ENCODE measurements around the gene RAD52. TPM values are rescaled to one million over a fixed set of nuclear protein-coding genes. Genes with fewer than 3 reads are reported as not detected.

The RAD52 gene
- total RNA-seq, 5 donors from 2014 or later (not counting 1 experiment from before 2014, with no cell fraction given) = 12.7 to 28.4 (median 18.3) TPM

DNA sequence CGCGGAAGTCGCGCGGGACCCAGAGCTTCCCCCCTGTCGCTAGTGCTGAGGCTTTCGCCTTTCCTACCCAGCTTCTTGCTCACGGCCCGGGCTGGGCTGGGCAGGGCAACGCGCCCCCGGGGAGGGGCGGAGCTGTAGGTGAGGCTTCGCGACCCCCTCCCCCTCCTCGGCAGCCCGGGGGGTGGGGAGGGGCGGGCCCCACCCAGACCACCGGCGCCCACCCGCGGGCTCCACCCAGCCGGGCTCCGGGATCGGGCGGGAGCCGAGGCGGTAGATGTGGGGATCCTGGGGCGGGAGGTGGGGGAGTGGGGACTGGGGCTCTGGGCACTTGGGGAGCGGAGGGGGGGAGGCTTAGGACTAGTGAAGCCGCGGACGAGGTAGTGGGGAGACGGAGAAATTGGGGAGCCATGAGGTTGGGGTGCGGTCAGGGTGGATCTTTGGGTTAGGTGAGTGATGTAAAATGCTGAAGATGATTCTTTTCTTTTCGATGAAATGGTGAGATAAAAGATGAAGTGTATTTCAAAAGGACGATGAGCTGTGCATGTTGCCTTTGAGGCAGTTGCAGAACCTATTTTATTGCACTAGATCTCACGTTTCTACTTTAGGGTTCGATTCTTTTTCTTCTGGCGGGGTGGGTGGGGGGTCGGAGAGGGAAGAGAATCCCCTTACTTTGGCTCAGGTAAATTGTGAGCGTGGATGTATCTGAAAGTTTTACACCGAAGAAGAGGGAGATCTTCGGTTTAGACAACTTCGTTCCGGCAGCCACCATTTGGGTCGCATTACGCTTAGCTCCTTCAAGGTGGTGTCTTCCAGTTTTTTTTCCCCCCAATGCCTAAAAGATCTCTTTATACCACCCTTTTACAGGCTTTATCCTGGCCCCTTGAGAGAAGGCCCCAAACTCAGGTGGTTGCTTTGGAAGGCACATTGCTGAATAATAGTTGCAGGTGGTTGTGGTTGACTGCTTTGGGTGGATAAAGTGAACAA lies 42.1 kb upstream of the RAD52 start:
- H3K4me3 Mint-ChIP-seq = peak overlapping the region; percentile 95 to 98 (median 96)
- H3K36me3 Mint-ChIP-seq = no peaks in the 10 kb centered on the region
- H3K9me3 Mint-ChIP-seq = no peaks in the 10 kb centered on the region
- H3K27me3 Mint-ChIP-seq = no peaks in the 10 kb centered on the region
- DNase-seq = peak in 17 of 35 experiments; percentile 2 to 52 (median 12)
- H3K4me1 Mint-ChIP-seq = peaks cover 44 to 63% (median 49%) of the 10 kb centered on the region in 3 donors
- H3K27ac Mint-ChIP-seq = peak overlapping the region; percentile 96 to 98
- ChIA-PET CTCF (interaction anchor here in 1 of 2 donors (0.6 to 1.4 kb wide), 2 partner anchors 42 to 334 kb away, joined by 3 to 9 read pairs; partner anchors contain the start of gene RAD52), POLR2A (interaction anchor here (0.7 to 1.0 kb wide), 4 partner anchors 20 to 241 kb away, joined by 3 to 6 read pairs (median 4); no protein-coding TSS in a partner anchor)
- Histone ChIP-seq H3K36me3 (ENCODE audit: control insufficient read depth in 2 of 2, extremely low read depth in 1 of 2, insufficient read depth in 1 of 2, low read length in 1 of 2) (no peaks in the 10 kb centered on the region), H3K27ac (ENCODE audit: low read length) (peak overlapping the region; percentile 64), H3K27me3 (replicated peaks in 1 of 2; ENCODE audit: control insufficient read depth in 2 of 2, extremely low read depth in 1 of 2, insufficient read depth in 2 of 2, low read length in 1 of 2) (no peaks in the 10 kb centered on the region), H3K4me1 (ENCODE audit: control insufficient read depth in 1 of 2, extremely low read depth in 1 of 2, insufficient read depth in 2 of 2, low read length in 2 of 2) (peaks cover 17 to 20% of the 10 kb centered on the region in 2 experiments), H3K4me3 (ENCODE audit: control insufficient read depth in 1 of 2, extremely low read depth in 1 of 2, low read length in 1 of 2) (peak overlapping the region; percentile 61 to 86), H3K9me3 (no peaks in the 10 kb centered on the region)
- peak; percentile 25 to 62 (median 58) for ATAC-seq (replicated peaks in 1 of 4)
- WGBS (ENCODE audit: insufficient coverage) = 0% methylated on average over 11 of the region's 48 CpGs

GRCh38 chr12:990661-991349 lies 41.3 kb upstream of the RAD52 start, which contains the start of gene ERC1:
Gene ERC1 (plus strand): TSS chr12:991223. CDS start chr12:1027904, 36,681 bp downstream.
- DNase-seq (peak; percentile 55 to 92 (median 79)), ATAC-seq (replicated peaks in 1 of 4) (peak; percentile 86 to 89 (median 89))
- Histone ChIP-seq H3K4me1 (ENCODE audit: control insufficient read depth in 1 of 2, extremely low read depth in 1 of 2, insufficient read depth in 2 of 2, low read length in 2 of 2) (peaks cover 17 to 20% of the 10 kb centered on the region in 2 experiments), H3K27ac (ENCODE audit: low read length) (peak within 1 kb of the TSS; percentile 64), H3K36me3 (ENCODE audit: control insufficient read depth in 2 of 2, extremely low read depth in 1 of 2, insufficient read depth in 1 of 2, low read length in 1 of 2) (no peaks in the 10 kb centered on the region), H3K27me3 (replicated peaks in 1 of 2; ENCODE audit: control insufficient read depth in 2 of 2, extremely low read depth in 1 of 2, insufficient read depth in 2 of 2, low read length in 1 of 2) (no peaks in the 10 kb centered on the region), H3K4me3 (ENCODE audit: control insufficient read depth in 1 of 2, extremely low read depth in 1 of 2, low read length in 1 of 2) (peak within 1 kb of the TSS; percentile 86 to 98), H3K9me3 (no peaks in the 10 kb centered on the region)
- H3K27me3 Mint-ChIP-seq = no peaks in the 10 kb centered on the region
- peak within 1 kb of the TSS; percentile 95 to 98 (median 96) for H3K4me3 Mint-ChIP-seq
- peaks cover 44 to 60% (median 46%) of the 10 kb centered on the region in 3 donors for H3K4me1 Mint-ChIP-seq
- no peaks in the 10 kb centered on the region for H3K36me3 Mint-ChIP-seq
- CTCF ChIA-PET = interaction anchor here in 1 of 2 donors (0.6 to 1.4 kb wide), 5 partner anchors 41 to 533 kb away, joined by 3 to 9 read pairs (median 4); partner anchors contain the start of gene RAD52
- peak within 1 kb of the TSS; percentile 96 to 98 for H3K27ac Mint-ChIP-seq
- H3K9me3 Mint-ChIP-seq = no peaks in the 10 kb centered on the region
- WGBS (ENCODE audit: insufficient coverage) = under 1% methylated on average over 62 of the region's 87 CpGs
- POLR2A ChIA-PET = interaction anchor here in 1 of 2 donors (0.7 to 1.0 kb wide), 3 partner anchors 50 to 205 kb away, joined by 3 to 7 read pairs (median 6); no protein-coding TSS in a partner anchor

GRCh38 chr12:989751-990660 lies 40.5 kb upstream of the RAD52 start:
- Mint-ChIP-seq H3K4me1 (peaks cover 37 to 52% (median 39%) of the 10 kb centered on the region in 3 donors), H3K36me3 (no peaks in the 10 kb centered on the region), H3K27me3 (no peaks in the 10 kb centered on the region), H3K9me3 (no peaks in the 10 kb centered on the region), H3K27ac (peak overlapping the region; percentile 66 to 79), H3K4me3 (peak overlapping the region; percentile 73 to 98 (median 87))
- Histone ChIP-seq H3K4me3 (ENCODE audit: control insufficient read depth in 1 of 2, extremely low read depth in 1 of 2, low read length in 1 of 2) (peak overlapping the region; percentile 86 to 98), H3K27ac (ENCODE audit: low read length) (peak overlapping the region; percentile 64), H3K36me3 (ENCODE audit: control insufficient read depth in 2 of 2, extremely low read depth in 1 of 2, insufficient read depth in 1 of 2, low read length in 1 of 2) (no peaks in the 10 kb centered on the region), H3K4me1 (ENCODE audit: control insufficient read depth in 1 of 2, extremely low read depth in 1 of 2, insufficient read depth in 2 of 2, low read length in 2 of 2) (peaks cover 17 to 20% of the 10 kb centered on the region in 2 experiments), H3K27me3 (replicated peaks in 1 of 2; ENCODE audit: control insufficient read depth in 2 of 2, extremely low read depth in 1 of 2, insufficient read depth in 2 of 2, low read length in 1 of 2) (no peaks in the 10 kb centered on the region), H3K9me3 (no peaks in the 10 kb centered on the region)
- WGBS (ENCODE audit: insufficient coverage) = 9% methylated on average over 35 of the region's 40 CpGs
- DNase-seq (peak in 31 of 35 experiments; percentile 19 to 64 (median 39)), ATAC-seq (replicated peaks in 1 of 4) (peak in 3 of 4 experiments; percentile 5 to 19 (median 12))
- ChIA-PET POLR2A (interaction anchor here (0.6 to 0.7 kb wide), 2 partner anchors 49 to 432 kb away, joined by 3 to 7 read pairs; no protein-coding TSS in a partner anchor), CTCF (interaction anchor here in 1 of 2 donors (0.5 to 1.0 kb wide), 5 partner anchors 39 to 532 kb away, joined by 3 to 6 read pairs (median 4); partner anchors contain the start of gene RAD52)

GRCh38 chr12:989051-989450 lies 39.6 kb upstream of the RAD52 start:
- ChIA-PET CTCF (interaction anchor here in 1 of 2 donors (0.6 kb wide), 1 partner anchor 13 kb away, joined by 7 read pairs; no protein-coding TSS in a partner anchor), POLR2A (no interaction called here)
- H3K4me3 Mint-ChIP-seq = peak overlapping the region; percentile 14 to 98 (median 73)
- peaks cover 17 to 20% of the 10 kb centered on the region in 2 experiments for H3K4me1 ChIP-seq (ENCODE audit: control insufficient read depth in 1 of 2, extremely low read depth in 1 of 2, insufficient read depth in 2 of 2, low read length in 2 of 2)
- no peak for ATAC-seq (replicated peaks in 1 of 4)
- H3K9me3 Mint-ChIP-seq = no peaks in the 10 kb centered on the region
- no peak overlapping the region for H3K4me3 ChIP-seq (ENCODE audit: control insufficient read depth in 1 of 2, extremely low read depth in 1 of 2, low read length in 1 of 2)
- H3K36me3 Mint-ChIP-seq = no peaks in the 10 kb centered on the region
- no peaks in the 10 kb centered on the region for H3K9me3 ChIP-seq
- H3K27me3 ChIP-seq (replicated peaks in 1 of 2; ENCODE audit: control insufficient read depth in 2 of 2, extremely low read depth in 1 of 2, insufficient read depth in 2 of 2, low read length in 1 of 2) = no peaks in the 10 kb centered on the region
- no peaks in the 10 kb centered on the region for H3K27me3 Mint-ChIP-seq
- H3K27ac ChIP-seq (ENCODE audit: low read length) = no peak overlapping the region
- WGBS (ENCODE audit: insufficient coverage) = 78% methylated on average over 1 of the region's 2 CpGs
- DNase-seq = no peak
- H3K27ac Mint-ChIP-seq = peak overlapping the region in 1 of 2 donors; percentile 85
- H3K4me1 Mint-ChIP-seq = peaks cover 37 to 47% (median 37%) of the 10 kb centered on the region in 3 donors
- no peaks in the 10 kb centered on the region for H3K36me3 ChIP-seq (ENCODE audit: control insufficient read depth in 2 of 2, extremely low read depth in 1 of 2, insufficient read depth in 1 of 2, low read length in 1 of 2)

DNA sequence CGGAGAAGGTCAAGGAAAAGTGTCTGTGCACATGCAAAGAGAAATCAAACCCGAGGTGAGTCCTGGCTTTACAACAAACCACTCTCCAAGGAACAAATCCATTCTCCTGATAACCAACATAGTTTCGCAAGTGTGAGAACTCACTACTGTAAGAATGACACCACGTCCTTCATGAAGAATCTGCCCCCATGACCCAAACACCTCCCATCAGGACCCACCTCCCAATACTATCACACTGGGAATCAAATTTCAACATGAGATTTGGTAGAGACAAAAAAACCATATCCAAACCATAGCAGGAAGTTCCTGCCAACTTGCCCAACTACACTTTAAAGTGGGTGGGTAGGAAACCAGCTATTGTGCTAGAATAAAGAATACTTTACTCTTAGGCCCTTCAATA lies 39.2 kb upstream of the RAD52 start:
- Histone ChIP-seq H3K9me3 (no peaks in the 10 kb centered on the region), H3K27me3 (replicated peaks in 1 of 2; ENCODE audit: control insufficient read depth in 2 of 2, extremely low read depth in 1 of 2, insufficient read depth in 2 of 2, low read length in 1 of 2) (no peaks in the 10 kb centered on the region), H3K36me3 (ENCODE audit: control insufficient read depth in 2 of 2, extremely low read depth in 1 of 2, insufficient read depth in 1 of 2, low read length in 1 of 2) (no peaks in the 10 kb centered on the region), H3K27ac (ENCODE audit: low read length) (no peak overlapping the region), H3K4me1 (ENCODE audit: control insufficient read depth in 1 of 2, extremely low read depth in 1 of 2, insufficient read depth in 2 of 2, low read length in 2 of 2) (peaks cover 17 to 20% of the 10 kb centered on the region in 2 experiments), H3K4me3 (ENCODE audit: control insufficient read depth in 1 of 2, extremely low read depth in 1 of 2, low read length in 1 of 2) (peak overlapping the region in 1 of 2 donors; percentile 17)
- POLR2A ChIA-PET = no interaction called here
- ATAC-seq (replicated peaks in 1 of 4) = no peak
- Mint-ChIP-seq H3K4me3 (peak overlapping the region in 2 of 3 donors; percentile 2 to 73), H3K4me1 (peaks cover 37 to 44% (median 37%) of the 10 kb centered on the region in 3 donors), H3K27me3 (no peaks in the 10 kb centered on the region), H3K27ac (peak overlapping the region; percentile 15 to 85), H3K36me3 (no peaks in the 10 kb centered on the region), H3K9me3 (no peaks in the 10 kb centered on the region)
- CTCF ChIA-PET = interaction anchor here in 1 of 2 donors (0.6 kb wide), 1 partner anchor 13 kb away, joined by 7 read pairs; no protein-coding TSS in a partner anchor
- 80% methylated on average over 3 of the region's 4 CpGs for WGBS (ENCODE audit: insufficient coverage)
- DNase-seq = no peak

All from T-cell (primary cell).